22Rv1 (cell line): ENCODE measurements around the gene SIPA1L2.
A peak's percentile ranks its signal among the peaks of the same experiment; 100 is the strongest.

Source experiments
- H3K27ac ChIP-seq: fragments of 450-650 bp; 2 replicates; pipeline ENCODE4 v1.5.1; 2017
- CTCF ChIP-seq: fragments of 450-650 bp; IDR thresholded peaks from 2 replicates; pipeline ENCODE4 v1.5.1; 2017; ENCODE audit warnings: mild to moderate bottlenecking
- ZFX ChIP-seq: fragments of 450-650 bp; IDR thresholded peaks from 2 replicates; pipeline ENCODE4 v1.6.1; 2017; ENCODE audit warnings: antibody characterized with exemption, borderline replicate concordance

SIPA1L2 gene

GRCh38 chr1:232622981-232623380 lies 7.0 kb downstream of the SIPA1L2 start:
- TF ChIP-seq ZFX (no peak), CTCF (no peak)
- no peak overlapping the region for H3K27ac ChIP-seq

- no peak overlapping the region for H3K27ac ChIP-seq
- TF ChIP-seq ZFX (no peak), CTCF (no peak)
These were observed 7.6 kb downstream of the SIPA1L2 start for GRCh38 chr1:232622378-232622777.

- H3K27ac ChIP-seq = no peak overlapping the region
- TF ChIP-seq CTCF = no peak
- no peak for TF ChIP-seq ZFX
These were observed 8.9 kb downstream of the SIPA1L2 start for GRCh38 chr1:232621050-232621449.

- no peak for TF ChIP-seq CTCF
- no peak for TF ChIP-seq ZFX
- H3K27ac ChIP-seq = no peak overlapping the region
These were observed 9.5 kb downstream of the SIPA1L2 start for GRCh38 chr1:232620356-232620969.

GRCh38 chr1:232617237-232617636 lies 12.7 kb downstream of the SIPA1L2 start:
- TF ChIP-seq ZFX (no peak), CTCF (no peak)
- H3K27ac ChIP-seq = no peak overlapping the region

GRCh38 chr1:232615306-232615800 lies 14.6 kb downstream of the SIPA1L2 start:
- H3K27ac ChIP-seq = no peak overlapping the region
- TF ChIP-seq ZFX (no peak), CTCF (no peak)

GRCh38 chr1:232614811-232615210 lies 15.1 kb downstream of the SIPA1L2 start:
- TF ChIP-seq CTCF (no peak), ZFX (no peak)
- H3K27ac ChIP-seq = 0 out of 2 replicates have a peak overlapping the region, but pooled peaks have one; percentile 4
